ENCODE measurements around the gene RAPGEF1.

RAPGEF1 gene

DNA sequence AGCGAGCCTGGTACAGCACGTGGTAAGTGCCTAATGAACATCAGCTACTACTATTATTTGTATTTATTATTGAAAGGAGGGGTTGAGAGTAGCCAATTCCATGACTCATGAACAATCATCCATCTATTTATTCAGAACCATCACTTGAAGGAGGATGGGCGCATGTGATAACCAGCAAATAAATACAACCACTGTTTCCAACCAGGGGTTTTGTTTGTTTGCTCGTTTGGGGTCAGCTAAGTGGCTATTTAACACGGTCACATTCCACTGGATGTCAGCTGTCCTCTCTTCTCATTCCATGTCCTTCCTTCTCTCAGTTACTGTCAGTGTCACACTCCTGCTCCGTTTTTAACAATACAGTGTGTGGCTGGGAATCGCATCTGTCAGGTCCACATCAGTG, 8.6 kb downstream of the RAPGEF1 start:
- Mint-ChIP-seq H3K27ac (peak overlapping the region; percentile 97), H3K9me3 (no peaks in the 10 kb centered on the region), H3K36me3 (peaks cover 25% of the 10 kb centered on the region), H3K4me1 (peaks cover 98% of the 10 kb centered on the region), H3K27me3 (no peaks in the 10 kb centered on the region), H3K4me3 (peak overlapping the region; percentile 67)
- CTCF ChIA-PET: interaction anchor here (0.8 to 7.0 kb wide), 10 partner anchors 8 to 140 kb away, joined by 3 to 30 read pairs (median 7); no protein-coding TSS in a partner anchor
- DNase-seq: no peak

DNA sequence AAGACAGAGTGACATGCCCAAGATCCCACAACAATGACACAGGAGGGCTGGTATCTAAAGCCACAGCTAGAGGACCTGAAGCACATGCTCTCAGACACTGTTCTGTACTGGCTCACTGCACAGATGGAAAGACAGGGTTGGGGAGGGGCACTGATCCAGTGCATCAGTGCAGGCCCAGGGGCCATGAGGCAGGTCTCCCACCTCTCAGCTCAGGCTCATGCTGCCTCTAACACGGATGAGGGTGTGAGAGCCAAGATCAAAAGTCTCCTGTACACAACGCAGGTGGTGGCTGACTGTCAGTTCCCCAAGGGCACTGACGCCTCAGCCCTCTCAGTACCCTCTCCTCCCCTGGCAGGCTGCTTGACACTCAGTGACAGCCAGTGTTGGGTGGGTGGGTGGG, 10.9 kb downstream of the RAPGEF1 start:
- peak overlapping the region; percentile 97 for H3K27ac Mint-ChIP-seq
- DNase-seq: peak; percentile 67
- no peaks in the 10 kb centered on the region for H3K9me3 Mint-ChIP-seq
- peak overlapping the region; percentile 56 for H3K4me3 Mint-ChIP-seq
- H3K4me1 Mint-ChIP-seq: peaks cover 94% of the 10 kb centered on the region
- peaks cover 18% of the 10 kb centered on the region for H3K36me3 Mint-ChIP-seq
- no peaks in the 10 kb centered on the region for H3K27me3 Mint-ChIP-seq
- CTCF ChIA-PET: interaction anchor here (0.9 to 2.1 kb wide), 7 partner anchors 11 to 137 kb away, joined by 3 to 16 read pairs (median 3); partner anchors contain the start of gene RAPGEF1

DNA sequence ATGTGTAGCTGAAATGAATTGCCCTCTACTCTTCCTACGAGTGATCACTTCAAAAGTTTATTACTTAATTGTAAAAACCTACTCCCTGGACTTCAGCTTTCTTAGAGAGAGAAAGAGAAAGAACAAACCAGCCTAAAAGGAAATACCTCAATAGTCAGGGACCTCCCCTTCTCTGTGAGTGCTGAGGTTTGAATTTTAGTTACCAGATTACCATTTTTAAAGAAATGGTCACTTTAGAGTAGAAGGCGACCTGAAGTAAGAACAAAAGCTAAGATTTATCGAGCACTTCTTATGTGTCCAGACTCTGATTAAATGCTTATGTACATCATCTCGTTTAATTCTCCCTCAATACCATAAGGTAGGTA, 11.3 kb downstream of the RAPGEF1 start:
- CTCF ChIA-PET: interaction anchor here (1.0 to 2.1 kb wide), 7 partner anchors 11 to 137 kb away, joined by 3 to 16 read pairs (median 3); partner anchors contain the start of gene RAPGEF1
- no peaks in the 10 kb centered on the region for H3K9me3 Mint-ChIP-seq
- peak overlapping the region; percentile 56 for H3K4me3 Mint-ChIP-seq

GRCh38 chr9:131727795-131728545, 11.9 kb downstream of the RAPGEF1 start:
- no peak for DNase-seq
- H3K4me3 Mint-ChIP-seq: peak overlapping the region; percentile 56
- H3K27me3 Mint-ChIP-seq: no peaks in the 10 kb centered on the region

More for the DNA sequence above, 11.3 kb downstream of the RAPGEF1 start:
- H3K4me1 Mint-ChIP-seq: peaks cover 93% of the 10 kb centered on the region
- peak overlapping the region; percentile 97 for H3K27ac Mint-ChIP-seq
- no peaks in the 10 kb centered on the region for H3K27me3 Mint-ChIP-seq
- peaks cover 19% of the 10 kb centered on the region for H3K36me3 Mint-ChIP-seq
- no peak for DNase-seq

DNA sequence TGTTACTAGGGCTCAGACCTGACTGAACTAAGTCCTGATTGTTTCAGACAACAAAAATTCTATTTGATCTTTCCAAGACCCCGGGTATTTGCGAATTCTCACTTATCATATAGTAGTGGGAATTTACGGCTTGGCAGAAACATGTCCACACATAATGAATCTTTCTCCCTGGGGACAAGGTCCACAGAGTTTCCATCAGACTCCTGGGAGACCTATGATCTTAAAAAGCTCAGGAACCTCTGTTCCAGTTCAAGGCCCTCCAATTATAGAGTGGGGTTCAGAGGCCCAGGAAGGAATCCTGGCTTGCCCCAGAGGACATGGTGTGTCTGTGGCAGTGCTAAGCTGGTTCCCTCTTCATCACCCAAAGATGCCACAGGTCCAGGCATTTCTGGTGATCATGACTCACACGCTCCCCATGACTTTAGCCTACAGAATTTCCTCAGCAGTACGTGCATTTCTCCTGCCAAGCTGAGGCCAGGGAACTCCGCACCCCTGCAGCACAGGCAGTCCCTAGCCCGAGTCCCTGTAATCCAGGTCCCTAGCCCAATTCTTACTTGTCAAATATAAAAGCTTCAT, 12.6 kb downstream of the RAPGEF1 start:
- CTCF ChIA-PET: interaction anchor here (0.8 to 2.3 kb wide), 9 partner anchors 9 to 136 kb away, joined by 3 to 16 read pairs (median 7); partner anchors contain the start of gene RAPGEF1
- Mint-ChIP-seq H3K4me3 (peak overlapping the region; percentile 56), H3K27me3 (no peaks in the 10 kb centered on the region), H3K36me3 (peaks cover 24% of the 10 kb centered on the region), H3K27ac (peak overlapping the region; percentile 97), H3K9me3 (no peaks in the 10 kb centered on the region), H3K4me1 (peaks cover 85% of the 10 kb centered on the region)
- no peak for DNase-seq

More at GRCh38 chr9:131727795-131728545, 11.9 kb downstream of the RAPGEF1 start:
- H3K4me1 Mint-ChIP-seq: peaks cover 91% of the 10 kb centered on the region
- peak overlapping the region; percentile 97 for H3K27ac Mint-ChIP-seq
- CTCF ChIA-PET: interaction anchor here (0.8 to 2.3 kb wide), 9 partner anchors 8 to 137 kb away, joined by 3 to 16 read pairs (median 7); partner anchors contain the start of gene RAPGEF1
- peaks cover 23% of the 10 kb centered on the region for H3K36me3 Mint-ChIP-seq
- H3K9me3 Mint-ChIP-seq: no peaks in the 10 kb centered on the region

- CTCF ChIA-PET: interaction anchor here (1.1 to 1.3 kb wide), 2 partner anchors 14 to 133 kb away, joined by 3 to 4 read pairs; no protein-coding TSS in a partner anchor
- Mint-ChIP-seq H3K4me1 (peaks cover 79% of the 10 kb centered on the region), H3K9me3 (no peaks in the 10 kb centered on the region), H3K27me3 (no peaks in the 10 kb centered on the region), H3K27ac (peak overlapping the region; percentile 60), H3K36me3 (peaks cover 29% of the 10 kb centered on the region), H3K4me3 (no peak overlapping the region)
- no peak for DNase-seq
Observed at GRCh38 chr9:131724683-131725082, 15.2 kb downstream of the RAPGEF1 start.

GRCh38 chr9:131723632-131724031, 16.2 kb downstream of the RAPGEF1 start:
- Mint-ChIP-seq H3K9me3 (no peaks in the 10 kb centered on the region), H3K27me3 (no peaks in the 10 kb centered on the region), H3K27ac (no peak overlapping the region), H3K36me3 (peaks cover 27% of the 10 kb centered on the region), H3K4me1 (peaks cover 76% of the 10 kb centered on the region), H3K4me3 (no peak overlapping the region)
- DNase-seq: no peak
- CTCF ChIA-PET: no interaction called here

GRCh38 chr9:131722255-131722654, 17.6 kb downstream of the RAPGEF1 start:
- DNase-seq: no peak
- Mint-ChIP-seq H3K4me3 (no peak overlapping the region), H3K4me1 (peaks cover 70% of the 10 kb centered on the region), H3K27me3 (no peaks in the 10 kb centered on the region), H3K9me3 (no peaks in the 10 kb centered on the region), H3K36me3 (peaks cover 28% of the 10 kb centered on the region), H3K27ac (no peak overlapping the region)
- CTCF ChIA-PET: no interaction called here

DNA sequence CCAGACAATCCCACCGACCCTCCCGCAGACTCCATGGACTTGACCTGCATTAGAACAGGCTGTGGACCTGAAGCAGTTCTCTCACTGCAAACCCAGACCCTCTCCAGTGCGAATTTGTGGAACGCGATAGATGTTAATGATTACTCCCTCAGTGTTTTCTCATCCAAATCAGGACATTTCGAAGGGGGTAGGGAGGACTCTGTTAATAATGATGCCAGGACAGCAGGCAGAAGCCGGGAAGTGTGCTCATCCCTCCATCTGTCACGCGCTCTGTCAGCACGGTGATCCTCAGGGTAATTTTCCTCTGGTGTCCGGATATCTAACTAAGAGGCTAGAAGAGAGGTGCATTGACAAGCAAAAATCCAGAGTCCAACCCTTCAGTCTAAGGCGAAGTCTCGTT, 18.8 kb downstream of the RAPGEF1 start:
- CTCF ChIA-PET: no interaction called here
- H3K27ac Mint-ChIP-seq: no peak overlapping the region
- peaks cover 28% of the 10 kb centered on the region for H3K36me3 Mint-ChIP-seq
- peaks cover 58% of the 10 kb centered on the region for H3K4me1 Mint-ChIP-seq
- no peaks in the 10 kb centered on the region for H3K27me3 Mint-ChIP-seq
- no peak for DNase-seq
- H3K9me3 Mint-ChIP-seq: no peaks in the 10 kb centered on the region
- H3K4me3 Mint-ChIP-seq: no peak overlapping the region

DNA sequence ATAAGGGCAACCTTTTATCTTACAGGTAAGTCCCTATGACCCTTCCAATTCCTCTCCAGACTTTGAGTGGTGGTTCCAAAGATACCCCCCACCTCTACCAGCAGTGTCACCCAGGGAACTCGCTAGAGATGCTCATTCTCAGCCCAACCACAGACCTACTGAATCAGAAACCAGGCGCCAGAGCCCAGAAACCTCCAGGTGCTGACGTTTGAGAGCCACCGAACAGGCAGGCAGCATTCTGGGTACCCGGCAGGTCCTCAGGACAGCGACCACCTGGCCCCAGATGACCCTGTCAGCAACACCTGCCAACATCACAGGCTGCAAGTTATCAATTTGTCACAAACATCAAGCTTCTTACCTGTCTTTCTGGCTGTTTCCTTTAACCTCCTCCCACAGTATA, 19.5 kb downstream of the RAPGEF1 start:
- Mint-ChIP-seq H3K27ac (no peak overlapping the region), H3K4me1 (peaks cover 52% of the 10 kb centered on the region), H3K27me3 (no peaks in the 10 kb centered on the region), H3K9me3 (no peaks in the 10 kb centered on the region), H3K36me3 (peaks cover 28% of the 10 kb centered on the region), H3K4me3 (no peak overlapping the region)
- no peak for DNase-seq
- CTCF ChIA-PET: no interaction called here

DNA sequence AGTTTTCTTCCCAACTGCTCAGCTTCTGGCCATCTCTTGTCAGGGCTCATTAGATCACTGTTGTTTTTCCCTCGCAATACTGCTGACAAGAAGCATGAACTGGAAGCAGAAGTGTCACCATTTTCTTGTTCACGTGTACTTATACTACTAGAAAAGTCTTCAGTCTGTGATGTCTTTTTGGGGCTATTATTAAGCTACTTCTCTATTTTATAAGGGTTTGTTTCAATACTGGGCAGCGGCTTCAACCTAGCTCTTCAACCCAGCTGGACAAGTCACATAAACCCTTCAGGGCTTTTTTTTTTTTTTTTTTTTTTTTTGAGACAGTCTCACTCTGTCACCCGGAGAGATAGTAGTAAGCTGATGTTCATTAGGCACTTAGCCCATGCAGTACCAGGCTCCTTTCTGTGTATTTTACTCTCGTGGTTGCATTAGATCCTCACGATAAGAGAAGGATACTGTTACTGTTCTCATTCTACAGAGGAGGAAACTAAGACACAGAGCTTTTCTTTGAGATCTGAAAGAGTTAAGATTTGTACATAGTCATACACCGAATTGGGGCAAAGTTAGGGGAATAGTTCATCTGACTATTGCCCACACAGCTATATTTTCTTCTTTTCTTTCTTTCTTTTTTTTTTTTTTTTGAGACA, 20.5 kb downstream of the RAPGEF1 start:
- no peaks in the 10 kb centered on the region for H3K27me3 Mint-ChIP-seq
- H3K36me3 Mint-ChIP-seq: peaks cover 24% of the 10 kb centered on the region
- peaks cover 43% of the 10 kb centered on the region for H3K4me1 Mint-ChIP-seq
- H3K9me3 Mint-ChIP-seq: no peaks in the 10 kb centered on the region
- no peak overlapping the region for H3K4me3 Mint-ChIP-seq
- no peak for DNase-seq
- no peak overlapping the region for H3K27ac Mint-ChIP-seq
- CTCF ChIA-PET: interaction anchor here (0.7 kb wide), 1 partner anchor 18 kb away, joined by 3 read pairs; no protein-coding TSS in a partner anchor

GRCh38 chr9:131717719-131718460, 22.0 kb downstream of the RAPGEF1 start:
- H3K27ac Mint-ChIP-seq: peak overlapping the region; percentile 49
- no peak for DNase-seq
- CTCF ChIA-PET: interaction anchor here (1.2 kb wide), 1 partner anchor 11 kb away, joined by 3 read pairs; no protein-coding TSS in a partner anchor
- H3K36me3 Mint-ChIP-seq: peaks cover 23% of the 10 kb centered on the region
- H3K27me3 Mint-ChIP-seq: no peaks in the 10 kb centered on the region
- peaks cover 35% of the 10 kb centered on the region for H3K4me1 Mint-ChIP-seq
- no peaks in the 10 kb centered on the region for H3K9me3 Mint-ChIP-seq
- no peak overlapping the region for H3K4me3 Mint-ChIP-seq

DNA sequence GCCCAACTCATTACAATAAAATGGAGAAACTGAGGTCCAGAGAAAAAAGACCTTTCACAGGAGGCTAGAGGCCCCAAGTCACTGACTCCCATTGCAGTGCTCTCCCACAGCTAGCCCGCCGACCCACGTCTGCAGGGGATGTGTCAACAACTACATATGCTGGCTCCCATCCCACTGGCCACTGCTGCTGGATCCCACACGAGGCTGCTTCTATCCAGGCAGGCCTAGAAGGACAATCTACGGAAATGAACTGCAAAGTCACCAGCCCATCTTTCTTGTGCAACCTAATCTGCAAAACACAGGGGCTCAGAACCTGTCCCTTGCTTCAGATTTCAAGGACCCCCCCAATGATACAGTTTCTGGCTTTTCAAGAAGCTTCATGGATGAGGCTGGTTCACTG, 24.0 kb downstream of the RAPGEF1 start:
- Mint-ChIP-seq H3K27me3 (no peaks in the 10 kb centered on the region), H3K9me3 (no peaks in the 10 kb centered on the region), H3K4me3 (no peak overlapping the region), H3K4me1 (peaks cover 43% of the 10 kb centered on the region), H3K27ac (no peak overlapping the region), H3K36me3 (peaks cover 20% of the 10 kb centered on the region)
- CTCF ChIA-PET: no interaction called here
- DNase-seq: no peak

Measured in activated naive CD4-positive, alpha-beta T cell treated with anti-CD3 and anti-CD28 coated beads, Interleukin-2, amount 10 ng/mL, durations not matched to agents 7 days and 5 days (primary cell).